ENCODE results near the gene MMP13. TPM values are rescaled to one million over a fixed set of nuclear protein-coding genes. Genes with fewer than 3 reads are reported as not detected.

The MMP13 gene
- total and polyA plus RNA-seq, 2 of the 13 experiments (the other 11 are each of a cell fraction or from before 2014, with no cell fraction given) = not detected

DNA sequence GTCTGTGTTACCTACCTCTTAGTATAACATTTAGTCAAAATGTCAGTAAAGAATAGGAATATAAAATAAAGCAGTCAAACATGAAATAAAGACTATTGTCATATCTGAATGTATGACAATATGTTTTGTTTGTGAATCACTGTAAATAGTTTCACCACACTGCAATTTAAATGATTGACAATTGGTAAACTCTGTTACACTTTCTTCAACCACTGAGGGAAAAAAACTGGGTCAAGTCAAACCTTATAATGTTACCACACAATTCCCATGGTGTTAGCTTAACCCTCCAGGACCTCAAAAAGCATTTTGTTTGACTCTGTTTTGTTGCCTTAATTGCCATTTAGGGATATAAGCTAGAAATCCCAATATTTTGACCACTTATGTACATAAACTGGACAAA, 10.5 kb upstream of the MMP13 start:
- intact Hi-C loops (cut with micrococcal nuclease; ENCODE audit: unreplicated experiment) = no loop called here
- ChIA-PET POLR2A (no interaction called here), CTCF (ENCODE audit: low intra/inter-chr PET ratio, low total read pairs) (no interaction called here)
- no TSS peak for BruUV-seq (replicated peaks)
- no peak overlapping the region for H3K9ac ChIP-seq (ENCODE audit: insufficient read depth, low read depth, low read length)
- in situ Hi-C loops (cut with HindIII; ENCODE audit: extremely low pct_ligation_motif_present, low pct_unique_long_range_greater_than_20kb) = no loop called here
- H3K4me2 ChIP-seq (ENCODE audit: low read depth, low read length) = no peak overlapping the region
- H3K4me3 ChIP-seq (replicated peaks in 1 of 3; ENCODE audit: insufficient read depth in 1 of 3, low read depth in 2 of 3, low read length in 3 of 3) = no peak overlapping the region
- H3K27me3 ChIP-seq (ENCODE audit: control insufficient read depth in 1 of 2, insufficient read depth in 2 of 2, low read length in 2 of 2) = no peaks in the 10 kb centered on the region
- no peaks in the 10 kb centered on the region for H3K79me2 ChIP-seq (ENCODE audit: insufficient read depth, low read length)
- TF ChIP-seq, protein P1, sequence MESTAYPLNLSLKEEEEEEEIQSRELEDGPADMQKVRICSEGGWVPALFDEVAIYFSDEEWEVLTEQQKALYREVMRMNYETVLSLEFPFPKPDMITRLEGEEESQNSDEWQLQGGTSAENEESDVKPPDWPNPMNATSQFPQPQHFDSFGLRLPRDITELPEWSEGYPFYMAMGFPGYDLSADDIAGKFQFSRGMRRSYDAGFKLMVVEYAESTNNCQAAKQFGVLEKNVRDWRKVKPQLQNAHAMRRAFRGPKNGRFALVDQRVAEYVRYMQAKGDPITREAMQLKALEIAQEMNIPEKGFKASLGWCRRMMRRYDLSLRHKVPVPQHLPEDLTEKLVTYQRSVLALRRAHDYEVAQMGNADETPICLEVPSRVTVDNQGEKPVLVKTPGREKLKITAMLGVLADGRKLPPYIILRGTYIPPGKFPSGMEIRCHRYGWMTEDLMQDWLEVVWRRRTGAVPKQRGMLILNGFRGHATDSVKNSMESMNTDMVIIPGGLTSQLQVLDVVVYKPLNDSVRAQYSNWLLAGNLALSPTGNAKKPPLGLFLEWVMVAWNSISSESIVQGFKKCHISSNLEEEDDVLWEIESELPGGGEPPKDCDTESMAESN (CRISPR knock-in tag; conservative IDR thresholded peaks at IDR 0.05) = no peak
- TF ChIP-seq, protein P2, sequence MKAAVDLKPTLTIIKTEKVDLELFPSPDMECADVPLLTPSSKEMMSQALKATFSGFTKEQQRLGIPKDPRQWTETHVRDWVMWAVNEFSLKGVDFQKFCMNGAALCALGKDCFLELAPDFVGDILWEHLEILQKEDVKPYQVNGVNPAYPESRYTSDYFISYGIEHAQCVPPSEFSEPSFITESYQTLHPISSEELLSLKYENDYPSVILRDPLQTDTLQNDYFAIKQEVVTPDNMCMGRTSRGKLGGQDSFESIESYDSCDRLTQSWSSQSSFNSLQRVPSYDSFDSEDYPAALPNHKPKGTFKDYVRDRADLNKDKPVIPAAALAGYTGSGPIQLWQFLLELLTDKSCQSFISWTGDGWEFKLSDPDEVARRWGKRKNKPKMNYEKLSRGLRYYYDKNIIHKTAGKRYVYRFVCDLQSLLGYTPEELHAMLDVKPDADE (CRISPR knock-in tag; IDR thresholded peaks at IDR 0.05) = no peak
- no peak for TF ChIP-seq ATM (IDR thresholded peaks at IDR 0.05; ENCODE audit: borderline replicate concordance)
- no peak for TF ChIP-seq SP140L (CRISPR knock-in tag; IDR thresholded peaks at IDR 0.05; ENCODE audit: borderline replicate concordance)
- no peak for TF ChIP-seq ZNF367 (CRISPR knock-in tag; IDR thresholded peaks at IDR 0.05; ENCODE audit: borderline replicate concordance)
- no peak for TF ChIP-seq ZNF557 (CRISPR knock-in tag; IDR thresholded peaks at IDR 0.05)
- TF ChIP-seq PAWR (CRISPR knock-in tag; IDR thresholded peaks at IDR 0.05; ENCODE audit: borderline replicate concordance) = no peak
- TF ChIP-seq, protein P3, sequence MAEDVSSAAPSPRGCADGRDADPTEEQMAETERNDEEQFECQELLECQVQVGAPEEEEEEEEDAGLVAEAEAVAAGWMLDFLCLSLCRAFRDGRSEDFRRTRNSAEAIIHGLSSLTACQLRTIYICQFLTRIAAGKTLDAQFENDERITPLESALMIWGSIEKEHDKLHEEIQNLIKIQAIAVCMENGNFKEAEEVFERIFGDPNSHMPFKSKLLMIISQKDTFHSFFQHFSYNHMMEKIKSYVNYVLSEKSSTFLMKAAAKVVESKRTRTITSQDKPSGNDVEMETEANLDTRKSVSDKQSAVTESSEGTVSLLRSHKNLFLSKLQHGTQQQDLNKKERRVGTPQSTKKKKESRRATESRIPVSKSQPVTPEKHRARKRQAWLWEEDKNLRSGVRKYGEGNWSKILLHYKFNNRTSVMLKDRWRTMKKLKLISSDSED (CRISPR knock-in tag; IDR thresholded peaks at IDR 0.05) = no peak
- no peak for TF ChIP-seq ZFP41 (CRISPR knock-in tag; IDR thresholded peaks at IDR 0.05; ENCODE audit: borderline replicate concordance)
- no peak for TF ChIP-seq MATR3 (CRISPR knock-in tag; IDR thresholded peaks at IDR 0.05)
- TF ChIP-seq TGIF2 (CRISPR knock-in tag; IDR thresholded peaks at IDR 0.05) = no peak
- no peak for TF ChIP-seq CREM (IDR thresholded peaks at IDR 0.05)
- no peak for TF ChIP-seq CREM (CRISPR knock-in tag; IDR thresholded peaks at IDR 0.05)
- DNase-seq (ENCODE audit: low spot score) = no peak
- no peaks in the 10 kb centered on the region for H4K20me1 ChIP-seq (ENCODE audit: insufficient read depth, low read length)
- H3K4me1 ChIP-seq (ENCODE audit: insufficient read depth, low read length) = no peaks in the 10 kb centered on the region
- no peak overlapping the region for H3K27ac ChIP-seq (ENCODE audit: extremely low read length, insufficient read depth, low read length)
- ATAC-seq = no peak
- H3K9me3 ChIP-seq (ENCODE audit: low read length) = no peaks in the 10 kb centered on the region
- H2AFZ ChIP-seq (ENCODE audit: low read length) = no peak overlapping the region
- no peaks in the 10 kb centered on the region for H3K36me3 ChIP-seq (replicated peaks in 1 of 2; ENCODE audit: control insufficient read depth in 1 of 2, insufficient read depth in 2 of 2, low read length in 2 of 2)
- FAIRE-seq = no peak
